DMS114 treated with DMSO at 0.1 percent for 48 hours (cell line): Measurements from ENCODE around the gene RIOK2.
"Not testable (repeated sequence)": the region's sequence is repeated elsewhere in the genome, so short reads cannot be mapped to it uniquely, and the experiment has no call there.

ENCODE experiments used
- DNase-seq: peaks from one replicate; lab custom pipeline; 2025; ENCODE audit not compliant: unreplicated experiment; lab: John Stamatoyannopoulos, UW

RIOK2 gene

DNA sequence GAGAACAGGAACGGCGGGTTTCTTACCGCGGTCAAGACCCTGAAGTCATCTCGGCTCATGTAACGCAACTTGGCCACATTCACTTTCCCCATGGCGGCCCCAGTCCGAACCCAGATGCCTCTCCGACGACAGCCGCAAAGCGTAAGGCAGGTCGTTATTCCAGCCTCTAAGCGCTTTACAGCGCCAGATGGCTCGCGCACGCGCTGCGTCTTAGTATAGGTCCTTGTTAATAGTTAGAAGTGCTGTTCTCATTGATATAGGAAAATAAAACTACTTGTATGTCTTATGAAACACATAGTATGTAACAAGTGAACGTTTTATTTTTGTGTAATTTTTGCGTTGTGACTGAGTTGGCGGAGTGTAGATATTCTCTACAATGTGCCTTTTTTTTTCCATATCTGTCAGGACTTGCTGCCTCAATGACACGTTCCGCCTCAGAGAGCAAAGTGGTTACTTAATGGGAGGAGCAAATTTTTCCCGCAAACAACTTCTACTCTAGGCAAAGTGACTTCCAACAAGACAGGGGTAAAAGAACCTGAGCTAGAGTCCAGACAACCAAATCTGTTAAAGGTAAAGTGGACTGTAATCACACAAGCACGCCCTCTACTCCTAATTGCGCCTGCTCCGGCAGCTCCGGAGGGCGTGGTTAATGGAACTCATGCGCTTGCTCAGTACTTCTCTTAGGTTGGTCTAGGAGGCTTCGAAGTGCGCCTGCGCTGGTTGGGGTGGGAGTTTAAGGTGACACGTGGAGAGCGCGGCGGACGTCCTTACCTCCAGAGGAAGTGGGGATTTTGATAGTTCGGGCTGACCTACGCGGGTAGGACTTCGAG lies at the start of gene RIOK2:
Gene RIOK2, minus strand, starts transcription at position 148 of the 830 bp plus-strand sequence. Its CDS starts 56 bp downstream, at position 92.
- peak; percentile 98 for DNase-seq

DNA sequence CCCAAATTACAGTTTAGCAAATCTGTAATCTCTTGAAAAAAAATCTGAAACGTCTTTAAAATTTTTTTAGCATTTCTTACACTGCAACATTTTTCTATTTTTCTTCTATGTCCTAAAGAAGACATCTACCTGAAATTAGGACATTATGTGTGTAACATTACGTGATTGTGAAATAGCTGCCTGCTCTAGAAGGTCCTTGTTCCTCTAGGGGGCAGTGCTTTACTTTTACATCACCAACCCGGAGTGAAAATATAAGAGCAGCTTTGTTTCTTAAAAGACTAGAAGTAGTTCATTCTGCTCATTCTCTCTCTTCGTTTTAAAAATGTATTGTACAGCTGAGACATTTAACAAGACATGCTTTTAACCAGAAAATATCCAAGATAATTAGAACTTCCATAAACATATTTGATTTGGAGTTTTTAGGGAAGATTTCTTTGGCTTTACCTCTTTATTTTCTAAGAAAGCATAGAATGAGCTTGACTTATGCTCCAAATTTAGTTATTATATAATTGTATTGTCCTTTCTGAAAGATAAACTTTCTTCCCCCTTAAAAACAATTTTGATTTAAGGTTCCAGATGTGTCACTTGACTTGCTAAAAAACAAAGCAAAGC lies 48.1 kb upstream of the RIOK2 start:
- DNase-seq, result peak; percentile 77

DNA sequence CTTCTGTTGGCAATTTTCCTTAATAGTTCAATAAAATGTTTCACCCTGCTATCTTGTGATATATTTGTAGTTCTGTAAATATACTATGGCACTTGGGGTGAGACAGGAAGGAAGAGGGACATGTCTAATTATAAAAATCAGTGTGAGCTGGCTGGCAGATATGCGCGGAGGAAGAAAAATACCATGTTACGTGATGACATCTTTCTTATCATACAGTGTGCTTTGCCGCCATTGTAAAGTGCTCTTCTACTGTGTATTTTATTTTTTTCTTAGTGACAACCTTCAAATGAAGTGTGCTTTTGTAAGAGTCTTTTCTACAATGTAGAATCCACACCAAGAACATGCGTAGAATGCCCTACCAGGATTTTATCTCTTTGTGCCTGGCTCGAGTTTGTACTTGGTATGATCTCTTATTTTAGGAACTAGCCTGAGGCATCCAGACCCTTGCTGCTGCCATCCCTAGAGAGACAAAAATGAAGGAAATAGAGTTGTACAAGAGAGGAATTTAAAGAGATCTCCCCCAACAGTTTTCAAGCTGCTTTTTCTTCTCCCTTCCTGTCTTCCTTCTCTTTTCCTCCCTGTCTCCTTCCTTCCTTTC lies 46.7 kb upstream of the RIOK2 start:
- DNase-seq, result no peak

DNA sequence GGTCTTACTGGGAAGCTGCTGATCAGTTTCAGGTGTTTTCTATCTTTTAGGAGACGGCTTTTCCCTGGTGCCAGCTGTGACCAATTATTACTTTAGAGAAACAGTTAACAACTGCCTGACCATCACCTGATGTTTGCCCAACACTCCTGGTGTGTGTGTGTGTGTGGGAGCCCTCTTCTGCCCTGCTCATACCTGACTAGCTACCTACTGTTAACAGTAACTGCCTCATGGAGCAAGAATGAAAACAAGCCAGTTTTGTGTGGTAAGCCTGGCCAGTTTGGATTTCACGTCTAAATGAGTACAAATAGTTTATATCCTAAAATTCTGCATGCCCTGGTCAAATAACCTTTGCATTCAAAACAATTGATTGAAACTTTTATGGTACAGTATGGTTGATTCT lies 46.1 kb upstream of the RIOK2 start:
- no peak for DNase-seq

DNA sequence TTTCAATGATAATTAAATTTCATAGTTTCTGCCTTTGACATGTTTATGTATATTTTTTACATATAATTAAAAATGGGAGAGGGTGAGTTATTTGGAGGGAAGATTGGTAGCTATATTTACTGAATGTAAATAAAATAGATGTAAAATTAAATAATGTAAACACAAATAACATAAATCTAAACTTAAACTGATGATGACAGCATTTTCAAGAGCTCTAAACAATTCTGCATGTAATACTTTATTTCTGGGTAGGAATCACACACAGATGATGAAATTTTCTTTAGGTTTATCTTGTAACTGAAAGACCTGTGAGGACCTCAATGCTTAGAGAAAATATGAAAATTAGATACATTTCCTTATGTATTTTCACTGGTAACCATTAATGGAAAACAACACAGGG lies 42.2 kb upstream of the RIOK2 start:
- no peak for DNase-seq

DNA sequence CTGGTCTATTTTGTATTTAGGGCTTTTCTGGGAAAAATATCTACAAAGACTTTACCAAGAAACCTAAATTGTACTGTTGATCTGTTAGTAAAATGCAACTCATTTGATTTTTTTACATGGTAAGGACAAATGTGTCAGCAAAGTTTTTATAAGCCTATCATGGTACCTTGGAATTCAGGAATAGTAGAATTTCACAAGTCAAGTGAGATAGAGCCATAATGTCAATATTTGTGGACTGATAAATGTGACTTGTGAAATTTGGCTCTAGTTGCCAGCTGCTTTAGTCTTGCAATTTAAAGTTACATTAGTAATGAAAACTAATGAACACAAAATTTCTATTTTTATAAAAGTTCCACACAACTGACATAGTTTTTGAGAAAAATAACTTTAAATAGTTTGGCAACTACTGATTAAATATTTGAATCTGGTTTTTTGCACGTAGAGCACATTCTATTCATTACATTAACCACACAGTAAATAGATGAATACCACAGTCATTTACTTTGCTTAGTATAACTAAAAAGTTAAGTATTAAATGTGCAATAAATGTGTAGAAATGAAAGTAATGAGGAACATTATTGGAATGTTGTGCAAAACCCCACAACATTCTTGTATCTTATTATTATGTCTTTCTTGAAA lies 41.2 kb upstream of the RIOK2 start:
- DNase-seq, result no peak

DNA sequence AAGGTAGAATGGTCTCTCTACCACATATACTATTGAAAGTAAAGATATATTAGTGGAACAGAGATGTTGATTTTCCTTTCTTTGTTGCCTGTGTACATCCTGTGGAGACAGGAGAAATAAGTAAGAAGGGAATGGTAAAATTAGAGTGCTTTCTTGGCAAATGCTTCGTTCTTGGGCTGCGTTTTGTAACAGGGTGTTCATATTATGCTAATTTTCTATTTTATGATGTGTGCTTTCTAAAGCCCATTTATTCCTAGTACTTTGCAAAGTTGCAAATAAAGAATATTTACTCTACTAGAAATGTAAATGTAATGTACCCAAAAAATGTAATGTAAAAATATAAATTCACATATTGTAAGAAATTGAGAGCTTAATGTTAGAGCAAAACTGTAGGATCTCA lies 40.5 kb upstream of the RIOK2 start:
- no peak for DNase-seq

DNA sequence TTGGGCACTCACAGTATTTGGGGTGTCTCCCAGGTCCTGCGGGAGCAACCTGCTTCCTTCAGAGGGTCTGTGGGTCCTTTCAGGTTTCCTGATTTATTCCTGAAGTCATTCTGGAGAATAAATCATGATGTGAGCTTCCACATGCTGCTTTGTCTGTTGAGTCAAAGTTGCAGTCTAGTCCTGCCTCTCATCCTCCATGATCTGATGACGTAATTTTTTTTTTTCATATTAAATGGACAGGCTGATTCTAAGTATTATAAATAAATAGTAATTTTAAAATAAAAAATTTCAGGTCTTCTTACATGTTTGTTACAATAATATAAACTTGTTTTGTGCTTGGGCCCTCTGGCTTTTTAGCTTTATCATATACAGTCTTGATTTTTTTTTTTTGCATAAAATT lies 26.3 kb upstream of the RIOK2 start:
- no peak for DNase-seq

DNA sequence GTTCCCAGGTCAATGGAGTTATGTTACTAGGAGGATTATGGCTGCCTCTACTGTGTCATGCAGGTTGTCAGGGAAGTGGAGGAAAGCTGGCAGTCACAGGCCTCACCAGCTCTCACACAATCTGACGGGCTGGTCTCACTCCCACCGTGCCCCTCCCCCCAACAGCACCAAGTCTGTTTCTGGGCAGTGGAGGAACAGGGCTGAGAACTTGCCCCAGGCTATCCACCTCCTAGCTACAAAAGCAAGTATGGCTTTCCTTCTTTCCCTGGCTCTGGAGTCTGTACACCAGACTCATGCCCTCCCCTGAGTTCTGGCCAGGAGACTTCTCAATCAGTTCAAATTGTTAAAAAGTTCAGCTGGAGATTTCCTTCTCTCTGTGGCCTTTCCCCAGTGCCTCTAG lies 25.7 kb upstream of the RIOK2 start:
- no peak for DNase-seq

DNA sequence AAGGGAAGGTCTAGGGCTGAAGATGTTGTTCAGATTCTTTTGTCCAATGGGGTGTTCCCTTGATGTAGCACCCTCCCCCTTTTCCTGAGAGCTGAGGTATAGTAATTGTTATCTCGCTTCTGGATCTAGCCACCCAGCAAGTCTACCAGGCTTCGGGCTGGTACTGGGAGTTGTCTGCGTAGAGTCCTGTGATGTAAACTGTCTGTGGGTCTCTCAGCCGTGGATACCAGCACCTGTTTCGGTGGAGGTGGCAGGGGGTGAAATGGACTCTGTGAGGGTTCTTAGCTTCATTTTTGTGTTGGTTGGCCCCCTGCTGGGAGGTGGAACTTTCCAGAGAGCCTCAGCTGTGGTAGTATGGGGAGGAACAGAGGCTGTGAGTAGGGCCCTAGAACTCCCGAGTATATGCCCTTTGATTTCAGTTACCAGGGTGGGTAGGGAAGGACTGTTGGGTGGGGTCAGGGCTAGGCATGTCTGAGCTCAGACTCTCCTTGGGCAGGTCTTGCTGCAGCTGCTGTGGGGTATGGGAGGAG lies 25.2 kb upstream of the RIOK2 start:
- no peak for DNase-seq

DNA sequence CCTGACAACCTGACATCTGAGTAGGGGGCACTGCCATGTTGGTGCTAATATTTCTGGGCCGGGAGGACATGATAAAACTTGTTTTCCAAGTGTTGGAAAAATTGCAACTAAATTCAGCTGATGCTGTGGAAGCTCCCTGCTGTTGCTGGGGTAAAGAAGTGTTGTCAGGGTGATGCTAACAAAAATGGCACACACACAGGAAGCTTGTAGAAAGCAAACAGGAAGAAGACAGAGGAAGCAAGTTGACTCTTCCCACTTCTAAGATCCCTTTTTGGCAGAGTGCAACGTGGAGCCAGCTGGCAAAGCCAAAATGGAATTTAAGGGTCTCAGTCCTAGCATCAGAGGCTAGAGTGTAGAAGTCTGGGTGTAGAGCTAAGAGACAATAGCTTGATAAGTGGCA lies 11.3 kb upstream of the RIOK2 start:
- DNase-seq, result no peak

DNA sequence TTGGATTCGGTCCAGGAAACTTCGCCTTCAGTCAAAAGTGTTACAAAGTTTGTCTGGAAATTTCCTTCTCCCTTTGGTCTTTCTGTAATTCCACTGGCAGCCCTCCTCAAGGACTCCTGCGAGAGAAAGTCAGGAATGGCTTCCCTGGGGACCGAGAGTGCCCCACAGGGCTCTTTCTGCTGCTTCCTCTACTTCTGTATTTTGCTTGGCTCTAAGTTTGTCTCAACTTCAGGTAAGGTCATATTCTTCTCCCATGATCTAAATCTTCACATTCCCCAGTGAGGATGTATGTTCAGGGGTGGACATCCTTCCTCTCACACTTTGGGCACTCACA lies 10.3 kb upstream of the RIOK2 start:
- DNase-seq, result no peak

DNA sequence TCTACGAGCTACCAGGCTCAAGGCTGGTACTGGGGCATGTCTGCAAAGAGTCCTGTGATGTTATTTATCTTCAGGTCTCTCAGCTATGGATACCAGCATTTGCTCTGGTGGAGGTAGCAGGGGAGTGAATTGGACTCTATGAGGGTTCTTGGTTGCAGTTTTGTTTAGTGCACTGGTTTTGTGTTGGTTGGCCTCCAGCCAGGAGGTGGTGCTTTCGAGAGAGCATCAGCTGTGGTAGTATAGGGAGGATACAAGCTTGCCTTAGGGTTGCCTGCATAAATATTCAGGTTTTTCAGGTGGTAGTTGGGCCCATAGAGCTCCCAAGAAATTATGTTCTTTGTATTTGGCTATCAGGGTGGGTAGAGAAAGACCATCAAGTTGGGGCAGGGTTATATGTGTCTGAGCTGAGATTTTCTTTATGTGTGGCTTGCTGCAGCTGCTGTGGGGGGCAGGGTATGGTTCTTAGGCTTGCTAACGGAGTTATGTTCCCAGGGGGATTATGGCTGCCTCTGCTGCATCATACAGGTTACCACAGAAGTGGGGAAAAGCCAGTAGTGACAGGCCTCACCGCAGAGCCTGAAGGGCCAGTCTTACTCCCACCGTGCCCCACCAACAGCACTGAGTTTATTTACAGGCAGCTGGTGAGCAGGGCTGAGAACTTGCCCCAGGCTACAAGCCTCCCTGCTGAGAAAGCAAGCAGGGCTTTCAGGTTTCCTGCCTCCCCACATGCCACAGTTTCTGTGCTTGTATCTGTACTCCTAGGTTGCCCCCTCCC lies 9.7 kb upstream of the RIOK2 start:
- no peak for DNase-seq

DNA sequence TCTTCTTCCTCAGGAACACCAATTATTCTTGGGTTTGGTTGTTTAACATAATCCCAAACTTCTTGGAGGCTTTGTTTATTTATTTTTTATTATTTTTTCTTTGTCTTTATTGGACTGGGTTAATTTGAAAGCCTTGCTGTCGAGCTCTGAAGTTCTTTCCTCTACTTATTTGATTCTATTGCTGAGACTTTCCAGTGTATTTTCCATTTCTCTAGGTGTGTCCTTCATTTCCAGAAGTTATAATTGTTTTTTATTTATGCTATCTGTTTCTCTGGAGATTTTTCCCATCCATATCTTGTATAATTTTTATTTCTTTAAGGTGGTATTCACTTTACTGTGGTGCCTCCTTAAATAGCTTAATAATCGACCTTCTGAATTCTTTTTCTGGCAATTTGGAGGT lies 8.8 kb upstream of the RIOK2 start:
- DNase-seq, result no peak

DNA sequence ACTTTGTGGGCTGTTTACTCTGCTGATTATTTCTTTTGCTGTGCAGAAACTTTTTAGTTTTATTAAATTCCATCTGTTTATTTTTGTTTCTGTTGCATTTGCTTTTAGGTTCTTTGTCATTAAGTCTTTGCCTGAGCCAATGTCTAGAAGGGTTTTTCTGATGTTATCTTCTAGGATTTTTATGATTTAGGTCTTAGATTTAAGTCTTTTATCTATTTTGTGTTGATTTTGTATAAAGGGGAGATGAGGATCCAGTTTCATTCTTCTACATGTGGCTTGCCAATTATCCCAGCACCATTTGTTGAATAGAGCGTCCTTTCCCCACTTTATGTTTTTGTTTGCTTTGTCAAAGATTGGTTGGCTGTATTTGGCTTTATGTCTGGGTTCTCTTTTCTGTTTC lies 6.5 kb upstream of the RIOK2 start:
- not testable (repeated sequence) for DNase-seq

DNA sequence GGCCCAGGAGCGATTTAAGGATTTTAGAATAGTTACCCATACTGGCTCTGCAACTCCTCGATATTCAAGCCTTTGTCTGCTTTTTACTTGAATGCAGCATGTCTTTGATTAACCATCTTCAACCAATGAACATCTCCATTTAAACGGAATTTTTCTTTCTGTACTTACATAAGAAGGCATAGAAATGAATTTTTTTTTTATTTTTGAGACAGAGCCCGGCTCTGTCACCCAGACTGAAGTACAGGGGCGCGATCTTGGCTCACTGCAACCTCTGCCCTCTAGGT lies 825 bp upstream of the RIOK2 start:
- DNase-seq, result no peak

DNA sequence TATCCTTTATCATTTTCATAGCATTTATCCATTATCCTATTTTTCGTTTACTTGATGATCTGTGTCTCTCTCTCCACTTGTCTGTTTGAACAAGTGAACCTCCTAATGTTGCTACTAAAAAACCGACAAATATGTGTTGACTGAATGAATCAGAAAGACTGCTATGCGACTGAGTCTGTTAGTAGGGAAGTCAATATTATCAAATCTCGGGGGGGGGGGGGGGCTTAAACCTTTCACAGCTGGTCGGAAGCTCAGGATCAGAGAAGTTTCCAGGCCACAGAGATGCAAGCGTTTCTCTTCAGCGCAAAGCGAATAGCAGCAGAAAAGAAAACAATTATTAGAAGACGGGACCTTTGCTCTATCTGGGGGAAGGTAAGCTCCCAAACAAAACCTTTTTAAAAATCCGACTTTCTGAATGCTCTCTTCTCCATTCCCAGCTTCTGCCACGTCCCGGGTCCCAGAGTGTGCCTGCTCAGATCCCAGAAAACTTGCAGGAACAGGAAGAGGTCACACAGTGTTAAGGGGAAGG lies 412 bp downstream of the RIOK2 start:
- DNase-seq, result no peak

DNA sequence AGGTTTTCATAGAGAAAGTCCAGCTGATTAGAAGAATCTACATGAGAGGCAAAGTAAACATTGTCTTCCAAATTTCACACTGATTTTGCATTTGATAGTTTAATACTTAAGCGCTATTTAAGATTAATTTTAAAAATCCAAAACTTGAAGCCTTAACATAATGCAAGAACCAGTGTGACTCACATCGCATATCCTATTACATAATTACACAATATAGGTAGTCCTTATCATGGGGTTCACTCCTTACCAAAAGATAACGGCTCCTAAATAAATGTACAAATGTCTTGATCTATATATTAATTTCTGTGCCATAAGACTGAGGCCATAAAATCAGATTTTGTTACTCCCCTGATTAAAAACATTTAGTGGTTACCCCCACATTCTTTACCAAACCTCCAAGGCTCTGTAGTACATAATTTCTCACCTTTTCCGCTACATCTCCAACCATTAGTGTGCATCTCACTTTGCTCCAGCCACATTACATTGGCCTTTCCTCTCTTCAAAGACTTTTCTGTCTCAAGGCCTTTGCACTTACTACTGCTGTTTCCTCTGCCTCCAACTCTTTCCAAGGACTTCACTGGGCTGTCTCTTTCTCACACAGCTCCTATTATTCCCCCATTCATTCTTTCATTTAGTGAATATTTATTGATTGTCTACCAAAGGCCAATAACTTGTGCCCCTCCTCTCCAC lies 1.0 kb downstream of the RIOK2 start:
- no peak for DNase-seq

DNA sequence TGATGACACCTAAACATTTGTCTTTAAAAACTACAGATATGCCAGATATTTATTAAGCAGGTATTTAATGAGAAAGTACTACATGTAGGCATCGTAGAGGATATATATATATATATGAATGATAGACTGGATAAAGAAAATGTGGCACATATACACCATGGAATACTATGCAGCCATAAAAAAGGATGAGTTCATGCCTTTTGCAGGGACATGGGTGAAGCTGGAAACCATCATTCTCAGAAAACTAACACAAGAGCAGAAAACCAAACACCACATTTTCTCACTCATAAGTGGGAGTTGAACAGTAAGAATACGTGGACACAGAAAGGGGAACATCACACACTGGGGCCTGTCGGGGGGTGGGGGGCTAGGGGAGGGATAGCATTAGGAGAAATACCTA lies 3.6 kb downstream of the RIOK2 start:
- not testable (repeated sequence) for DNase-seq

DNA sequence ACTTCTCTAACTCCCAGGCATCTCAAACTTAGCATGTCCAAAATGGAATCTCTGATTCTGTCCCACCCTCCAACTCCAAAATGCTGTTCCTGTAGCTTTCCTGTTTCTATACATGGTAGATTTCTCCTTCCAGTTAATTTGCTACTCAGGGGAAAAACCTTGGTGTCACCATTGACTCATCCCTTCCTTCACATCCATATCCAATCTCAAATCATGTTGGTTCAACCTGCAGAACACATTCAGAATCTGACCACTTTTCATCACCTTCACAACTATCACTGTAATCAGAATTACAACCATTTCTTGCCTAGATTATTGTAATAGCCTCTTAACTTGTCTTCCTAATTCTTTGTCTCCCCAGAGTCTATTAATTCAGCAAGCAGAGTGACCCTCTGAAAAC lies 10.8 kb downstream of the RIOK2 start:
- DNase-seq, result no peak
